ENCODE results near the gene IKZF2. TPM values are rescaled to one million over a fixed set of nuclear protein-coding genes. Genes with fewer than 3 reads are reported as not detected.

The IKZF2 gene
- total and polyA plus RNA-seq, 9 of the 15 experiments (the other 6 are each of a cell fraction or from before 2014, with no cell fraction given): 0.04 to 0.54 (median 0.22) TPM

DNA sequence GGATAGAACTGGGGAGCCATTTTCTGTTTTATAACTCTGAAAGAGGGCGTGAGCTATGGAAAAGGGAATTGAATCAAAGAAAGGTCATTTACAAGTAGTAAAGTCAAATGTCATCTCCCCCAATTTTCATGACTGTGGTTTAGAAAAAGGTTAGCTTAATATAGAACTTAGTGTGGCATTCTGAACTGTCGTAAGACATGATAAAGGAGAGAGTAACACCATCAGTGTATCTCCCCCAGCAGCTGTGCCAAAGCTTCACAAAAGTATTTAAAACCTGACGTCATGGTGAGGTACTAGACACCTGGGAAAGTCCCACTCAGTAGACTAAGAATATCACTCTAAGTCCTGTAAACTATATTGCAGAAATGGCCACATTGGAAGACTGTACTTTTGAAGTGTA, 5.8 kb upstream of the IKZF2 start:
- 0% methylated on average over 3 of the region's 3 CpGs for WGBS (ENCODE audit: insufficient coverage, low coverage, missing lambda C conversion rate)
- H3K9me3 ChIP-seq (replicated peaks; ENCODE audit: control insufficient read depth, insufficient read depth, low read depth, low read length): no peaks in the 10 kb centered on the region
- POLR2A ChIA-PET: no interaction called here
- no peak overlapping the region for H3K27ac ChIP-seq (ENCODE audit: extremely low read depth, low read depth, low read length)
- no peak for DNase-seq (ENCODE audit: extremely low read depth in 1 of 4, low spot score in 3 of 4)
- H3K79me2 ChIP-seq (ENCODE audit: control insufficient read depth, insufficient read depth, low read length): no peaks in the 10 kb centered on the region
- CTCF ChIA-PET (ENCODE audit: low intra/inter-chr PET ratio): no interaction called here
- no peaks in the 10 kb centered on the region for H3K9me1 ChIP-seq (ENCODE audit: control insufficient read depth, insufficient read depth, low read length)
- no peaks in the 10 kb centered on the region for H3K36me3 ChIP-seq (ENCODE audit: control insufficient read depth, insufficient read depth, low read length)
- intact Hi-C loops (cut with micrococcal nuclease): no loop called here
- H3K27me3 ChIP-seq (ENCODE audit: control insufficient read depth in 2 of 2, insufficient read depth in 2 of 2, low read length in 2 of 2): no peaks in the 10 kb centered on the region; a peak in 1 of 5 replicates
- no peak for FAIRE-seq
- in situ Hi-C loops (cut with MboI): no loop called here
- no TSS peak for BruUV-seq (replicated peaks)
- peaks cover 0 to under 1% of the 10 kb centered on the region in 2 experiments; a peak in 1 of 5 replicates for H3K4me1 ChIP-seq (replicated peaks in 1 of 2; ENCODE audit: control insufficient read depth in 2 of 2, insufficient read depth in 2 of 2, low read length in 2 of 2)
- H3K9ac ChIP-seq (ENCODE audit: insufficient read depth in 1 of 2, low read depth in 2 of 2, low read length in 2 of 2): no peak overlapping the region
- TF ChIP-seq JUN (IDR thresholded peaks at IDR 0.05; ENCODE audit: borderline replicate concordance, low read depth, low read length) (no peak), JUN (CRISPR knock-in tag; IDR thresholded peaks at IDR 0.05; ENCODE audit: borderline replicate concordance) (no peak), ZEB2 (IDR thresholded peaks at IDR 0.05) (no peak), ETS2 (tag; IDR thresholded peaks at IDR 0.05; ENCODE audit: borderline replicate concordance, poor library complexity, severe bottlenecking) (no peak), SMAD2 (IDR thresholded peaks at IDR 0.05; ENCODE audit: low read depth, low read length) (no peak), GTF2A2 (tag; IDR thresholded peaks at IDR 0.05) (no peak), ETV5 (CRISPR knock-in tag; IDR thresholded peaks at IDR 0.05; ENCODE audit: low read depth) (no peak), KAT7 (CRISPR knock-in tag; IDR thresholded peaks at IDR 0.05; ENCODE audit: borderline replicate concordance) (no peak), POU5F1 (IDR thresholded peaks at IDR 0.05; ENCODE audit: borderline replicate concordance, low read depth, low read length, partially characterized antibody) (no peak), TGIF2 (CRISPR knock-in tag; IDR thresholded peaks at IDR 0.05) (no peak), RAD51 (IDR thresholded peaks at IDR 0.05; ENCODE audit: borderline replicate concordance, low read depth) (no peak), ZNF124 (CRISPR knock-in tag; IDR thresholded peaks at IDR 0.05) (no peak)
- TF ChIP-seq, protein P1, sequence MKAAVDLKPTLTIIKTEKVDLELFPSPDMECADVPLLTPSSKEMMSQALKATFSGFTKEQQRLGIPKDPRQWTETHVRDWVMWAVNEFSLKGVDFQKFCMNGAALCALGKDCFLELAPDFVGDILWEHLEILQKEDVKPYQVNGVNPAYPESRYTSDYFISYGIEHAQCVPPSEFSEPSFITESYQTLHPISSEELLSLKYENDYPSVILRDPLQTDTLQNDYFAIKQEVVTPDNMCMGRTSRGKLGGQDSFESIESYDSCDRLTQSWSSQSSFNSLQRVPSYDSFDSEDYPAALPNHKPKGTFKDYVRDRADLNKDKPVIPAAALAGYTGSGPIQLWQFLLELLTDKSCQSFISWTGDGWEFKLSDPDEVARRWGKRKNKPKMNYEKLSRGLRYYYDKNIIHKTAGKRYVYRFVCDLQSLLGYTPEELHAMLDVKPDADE (conservative IDR thresholded peaks at IDR 0.05; ENCODE audit: control insufficient read depth, low read depth, low read length): no peak
- TF ChIP-seq, protein P2, sequence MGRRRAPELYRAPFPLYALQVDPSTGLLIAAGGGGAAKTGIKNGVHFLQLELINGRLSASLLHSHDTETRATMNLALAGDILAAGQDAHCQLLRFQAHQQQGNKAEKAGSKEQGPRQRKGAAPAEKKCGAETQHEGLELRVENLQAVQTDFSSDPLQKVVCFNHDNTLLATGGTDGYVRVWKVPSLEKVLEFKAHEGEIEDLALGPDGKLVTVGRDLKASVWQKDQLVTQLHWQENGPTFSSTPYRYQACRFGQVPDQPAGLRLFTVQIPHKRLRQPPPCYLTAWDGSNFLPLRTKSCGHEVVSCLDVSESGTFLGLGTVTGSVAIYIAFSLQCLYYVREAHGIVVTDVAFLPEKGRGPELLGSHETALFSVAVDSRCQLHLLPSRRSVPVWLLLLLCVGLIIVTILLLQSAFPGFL (CRISPR knock-in tag; IDR thresholded peaks at IDR 0.05): no peak
- TF ChIP-seq, protein P3, sequence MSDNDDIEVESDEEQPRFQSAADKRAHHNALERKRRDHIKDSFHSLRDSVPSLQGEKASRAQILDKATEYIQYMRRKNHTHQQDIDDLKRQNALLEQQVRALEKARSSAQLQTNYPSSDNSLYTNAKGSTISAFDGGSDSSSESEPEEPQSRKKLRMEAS (CRISPR knock-in tag; IDR thresholded peaks at IDR 0.05): no peak
- no peak overlapping the region for H3K4me3 ChIP-seq
- ATAC-seq: no peak
- H2AFZ ChIP-seq (ENCODE audit: low read depth, low read length): no peak overlapping the region
- no peak overlapping the region for H3K4me2 ChIP-seq (ENCODE audit: insufficient read depth, low read length)
- no peaks in the 10 kb centered on the region for H4K20me1 ChIP-seq (replicated peaks; ENCODE audit: control insufficient read depth, insufficient read depth, low read length)
